Smooth muscle cell (in vitro differentiated cells): Measurements from ENCODE around the gene CACNA1D. TPM values are rescaled to one million over a fixed set of nuclear protein-coding genes. Genes with fewer than 3 reads are reported as not detected.

Experiments used
- DNase-seq: peaks from one replicate; lab custom pipeline; 2025; ENCODE audit not compliant: unreplicated experiment; lab: John Stamatoyannopoulos, UW
- H2AFZ ChIP-seq: fragments of 200-600 bp; sonication (generic); 2 replicates; pipeline ENCODE4 v1.6.0; 2016; ENCODE audit warnings: antibody characterized with exemption, low read depth, mild to moderate bottlenecking
- H3F3A ChIP-seq: fragments of 200-600 bp; sonication (generic); 2 replicates; pipeline ENCODE4 v1.6.0; 2017; ENCODE audit warnings: antibody characterized with exemption, low read depth
- H3K27ac ChIP-seq: fragments of 200-600 bp; sonication (generic); 2 replicates; pipeline ENCODE4 v1.5.1; 2016; ENCODE audit warnings: low read depth, mild to moderate bottlenecking
- H3K27me3 ChIP-seq: fragments of 200-600 bp; sonication (generic); 2 replicates; pipeline ENCODE4 v1.6.1; 2016; ENCODE audit warnings: low read depth, mild to moderate bottlenecking
- H3K36me3 ChIP-seq: fragments of 200-600 bp; sonication (generic); 2 replicates; pipeline ENCODE4 v1.5.1; 2016; ENCODE audit warnings: low read depth
- H3K4me1 ChIP-seq: fragments of 200-600 bp; sonication (generic); 2 replicates; pipeline ENCODE4 v1.5.1; 2016; ENCODE audit warnings: low read depth
- H3K4me2 ChIP-seq: fragments of 200-600 bp; sonication (generic); 2 replicates; pipeline ENCODE4 v1.6.0; 2016; ENCODE audit warnings: mild to moderate bottlenecking
- H3K4me3 ChIP-seq: fragments of 200-600 bp; sonication (generic); 2 replicates; pipeline ENCODE4 v1.5.1; 2016; ENCODE audit warnings: mild to moderate bottlenecking
- H3K79me2 ChIP-seq: fragments of 200-600 bp; sonication (generic); 2 replicates; pipeline ENCODE4 v1.6.0; 2016; ENCODE audit warnings: low read depth, mild to moderate bottlenecking
- H3K9ac ChIP-seq: fragments of 200-600 bp; sonication (generic); 2 replicates; pipeline ENCODE4 v1.6.0; 2016; ENCODE audit warnings: low read depth
- H3K9me3 ChIP-seq: fragments of 200-600 bp; sonication (generic); replicated peaks from 2 replicates; pipeline ENCODE4 v1.5.1; 2016; ENCODE audit warnings: low read depth
- H4K20me1 ChIP-seq: fragments of 200-600 bp; sonication (generic); 2 replicates; pipeline ENCODE4 v1.6.0; 2016; ENCODE audit warnings: low read depth
- WGBS: methylation state at CpG from one replicate; pipeline ENCODE4 v1.1.7; 2016; ENCODE audit warnings: low lambda C conversion rate; 5-methylcytosine and 5-hydroxymethylcytosine counted together
- polyA plus RNA-seq: library from polyadenylated mRNA; unstranded; fragments of >200 nt; fragmentation: Nextera tagmentation; extraction: Ambion mirVana; gene quantifications from 2 replicates; pipeline ENCODE4 v1.2.1, GENCODE V29; 2016
- total RNA-seq: library from RNA; depleted of rRNA; stranded (reverse); fragments of >200 nt; gene quantifications from 2 replicates; pipeline ENCODE4 v1.2.3, GENCODE V29; 2014
- TF ChIP-seq, protein P1 (sequence below): fragments of 200-600 bp; sonication (generic); IDR thresholded peaks from 2 replicates; pipeline ENCODE4 v1.5.1; 2017; ENCODE audit warnings: borderline replicate concordance, mild to moderate bottlenecking, antibody characterized with exemption; ENCODE audit not compliant: insufficient read depth, poor library complexity, severe bottlenecking

The CACNA1D gene
- total and polyA plus RNA-seq, 2 experiments from 2014 or later, result 0.63 to 1.4 TPM

DNA sequence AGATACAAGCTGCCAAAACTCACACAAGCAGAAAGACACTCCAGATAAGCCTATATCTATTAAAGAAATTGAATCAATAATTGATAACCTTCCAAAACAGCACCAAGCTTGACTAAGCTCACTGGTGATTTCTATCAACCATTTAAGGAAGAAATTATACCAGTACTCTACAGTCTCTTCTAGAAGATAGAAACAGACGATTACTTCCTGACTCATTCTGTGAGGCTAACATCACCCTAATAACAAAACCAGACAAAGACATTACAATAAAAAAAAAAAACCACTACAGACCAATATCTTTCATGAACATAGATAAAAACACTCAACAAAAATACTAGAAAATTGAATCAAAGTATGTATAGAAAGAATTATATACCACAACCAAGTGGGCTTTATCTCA is 331.6 kb downstream of the CACNA1D start:
- H3K9me3 ChIP-seq, result no peaks in the 10 kb centered on the region
- WGBS, result 19% methylated on average over 1 of the region's 1 CpG
- TF ChIP-seq, protein P1, sequence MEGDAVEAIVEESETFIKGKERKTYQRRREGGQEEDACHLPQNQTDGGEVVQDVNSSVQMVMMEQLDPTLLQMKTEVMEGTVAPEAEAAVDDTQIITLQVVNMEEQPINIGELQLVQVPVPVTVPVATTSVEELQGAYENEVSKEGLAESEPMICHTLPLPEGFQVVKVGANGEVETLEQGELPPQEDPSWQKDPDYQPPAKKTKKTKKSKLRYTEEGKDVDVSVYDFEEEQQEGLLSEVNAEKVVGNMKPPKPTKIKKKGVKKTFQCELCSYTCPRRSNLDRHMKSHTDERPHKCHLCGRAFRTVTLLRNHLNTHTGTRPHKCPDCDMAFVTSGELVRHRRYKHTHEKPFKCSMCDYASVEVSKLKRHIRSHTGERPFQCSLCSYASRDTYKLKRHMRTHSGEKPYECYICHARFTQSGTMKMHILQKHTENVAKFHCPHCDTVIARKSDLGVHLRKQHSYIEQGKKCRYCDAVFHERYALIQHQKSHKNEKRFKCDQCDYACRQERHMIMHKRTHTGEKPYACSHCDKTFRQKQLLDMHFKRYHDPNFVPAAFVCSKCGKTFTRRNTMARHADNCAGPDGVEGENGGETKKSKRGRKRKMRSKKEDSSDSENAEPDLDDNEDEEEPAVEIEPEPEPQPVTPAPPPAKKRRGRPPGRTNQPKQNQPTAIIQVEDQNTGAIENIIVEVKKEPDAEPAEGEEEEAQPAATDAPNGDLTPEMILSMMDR, result no peak
- H3K4me3 ChIP-seq, result no peak overlapping the region
- no peaks in the 10 kb centered on the region for H3K79me2 ChIP-seq
- no peak for DNase-seq
- no peaks in the 10 kb centered on the region for H3K36me3 ChIP-seq
- no peak overlapping the region for H3K27ac ChIP-seq
- H3K4me1 ChIP-seq, result no peaks in the 10 kb centered on the region
- no peak overlapping the region for H3K4me2 ChIP-seq
- H3K9ac ChIP-seq, result no peak overlapping the region
- H2AFZ ChIP-seq, result no peak overlapping the region
- no peaks in the 10 kb centered on the region for H4K20me1 ChIP-seq
- H3F3A ChIP-seq, result no peaks in the 10 kb centered on the region
- H3K27me3 ChIP-seq, result no peaks in the 10 kb centered on the region

DNA sequence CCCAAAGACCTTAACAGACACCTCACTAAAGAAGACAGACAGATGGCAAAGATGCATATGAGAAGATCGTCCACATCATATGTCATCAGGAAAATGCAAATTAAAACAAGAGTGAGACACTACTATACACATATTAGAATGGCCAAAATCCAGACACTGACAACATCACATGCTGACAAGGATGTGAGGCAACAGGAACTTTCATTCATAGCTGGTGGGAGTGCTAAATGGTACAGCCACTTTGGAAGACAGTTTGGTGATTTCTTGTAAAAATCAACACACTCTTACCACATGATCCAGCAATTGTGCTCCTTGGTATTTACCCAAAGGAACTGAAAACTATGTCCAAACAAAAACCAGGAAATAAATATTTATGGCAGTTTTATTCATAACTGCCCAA is 334.2 kb downstream of the CACNA1D start:
- no peaks in the 10 kb centered on the region for H3K79me2 ChIP-seq
- WGBS, result 95% methylated on average over 1 of the region's 1 CpG
- no peak overlapping the region for H2AFZ ChIP-seq

DNA sequence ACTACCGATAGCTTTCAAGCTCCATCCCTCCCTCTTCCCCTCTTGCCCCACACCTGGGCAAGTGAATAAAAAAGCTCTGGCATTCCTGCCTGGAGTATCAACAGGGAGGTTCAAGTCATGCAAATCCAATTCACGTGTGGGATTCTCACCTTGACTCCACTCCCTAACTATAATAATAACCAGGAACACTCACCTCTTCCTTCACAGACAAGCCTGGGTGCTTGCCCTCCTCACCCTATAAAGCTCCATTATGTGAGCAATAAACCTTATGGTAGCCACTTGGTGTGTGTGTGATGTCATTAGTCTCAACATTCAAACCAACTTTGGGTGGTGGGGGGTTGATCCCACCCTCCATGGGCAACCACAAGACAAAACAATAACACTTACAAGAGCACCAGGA is 335.2 kb downstream of the CACNA1D start:
- DNase-seq, result no peak
- H3K4me3 ChIP-seq, result no peak overlapping the region
- no peak overlapping the region for H3K4me2 ChIP-seq
- no peak overlapping the region for H3K27ac ChIP-seq
- no peaks in the 10 kb centered on the region for H3K79me2 ChIP-seq
- 82% methylated on average over 2 of the region's 2 CpGs for WGBS
- H3K27me3 ChIP-seq, result no peaks in the 10 kb centered on the region
- no peak overlapping the region for H2AFZ ChIP-seq
- no peak overlapping the region for H3K9ac ChIP-seq
- no peaks in the 10 kb centered on the region for H3K9me3 ChIP-seq
- H3F3A ChIP-seq, result no peaks in the 10 kb centered on the region
- no peaks in the 10 kb centered on the region for H4K20me1 ChIP-seq
- no peaks in the 10 kb centered on the region for H3K4me1 ChIP-seq
- TF ChIP-seq, protein P1, result no peak
- no peaks in the 10 kb centered on the region for H3K36me3 ChIP-seq

More for the DNA sequence above, 334.2 kb downstream of the CACNA1D start:
- Histone ChIP-seq H3K4me3 (no peak overlapping the region), H3K36me3 (no peaks in the 10 kb centered on the region), H3K4me1 (no peaks in the 10 kb centered on the region), H3K9me3 (no peaks in the 10 kb centered on the region), H4K20me1 (no peaks in the 10 kb centered on the region), H3K4me2 (no peak overlapping the region), H3K27me3 (no peaks in the 10 kb centered on the region), H3K27ac (no peak overlapping the region), H3K9ac (no peak overlapping the region), H3F3A (no peaks in the 10 kb centered on the region)
- TF ChIP-seq, protein P1, result no peak
- DNase-seq, result no peak

DNA sequence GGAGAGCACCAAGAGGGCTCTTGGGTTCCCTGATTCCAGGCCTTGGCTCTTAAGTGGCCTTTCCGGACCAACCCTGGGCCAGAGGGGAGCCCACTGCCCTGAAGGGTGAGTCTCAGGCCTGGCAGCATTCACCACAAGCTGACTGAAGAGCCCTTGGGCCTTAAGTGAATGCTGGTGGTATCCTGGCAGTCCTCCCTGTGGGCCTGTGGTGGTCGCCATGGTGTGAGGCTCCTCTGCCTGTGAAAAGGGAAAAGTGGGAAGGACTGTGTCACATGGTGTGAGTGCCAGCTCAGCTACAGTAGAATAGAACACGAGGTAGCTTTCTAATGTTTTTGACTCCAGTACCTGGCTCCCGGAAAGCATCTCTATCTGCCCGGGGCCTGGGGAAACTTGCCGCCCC is 336.5 kb downstream of the CACNA1D start:
- H3K4me3 ChIP-seq, result no peak overlapping the region
- H3K79me2 ChIP-seq, result no peaks in the 10 kb centered on the region
- no peaks in the 10 kb centered on the region for H3F3A ChIP-seq
- no peak overlapping the region for H3K9ac ChIP-seq
- H3K27me3 ChIP-seq, result no peaks in the 10 kb centered on the region
- no peaks in the 10 kb centered on the region for H3K9me3 ChIP-seq
- H3K4me2 ChIP-seq, result no peak overlapping the region
- H3K4me1 ChIP-seq, result no peaks in the 10 kb centered on the region
- 93% methylated on average over 6 of the region's 6 CpGs for WGBS
- no peak for DNase-seq
- H3K27ac ChIP-seq, result no peak overlapping the region
- TF ChIP-seq, protein P1, result no peak
- no peak overlapping the region for H2AFZ ChIP-seq
- no peaks in the 10 kb centered on the region for H3K36me3 ChIP-seq
- no peaks in the 10 kb centered on the region for H4K20me1 ChIP-seq
